HG02759 (cell line): ENCODE results near the gene ACCS.

ENCODE experiments used
- ATAC-seq: cut with Tn5 transposase; IDR thresholded peaks from one replicate; pipeline ENCODE4 v1.9.1; 2021; ENCODE audit warnings: mild to moderate bottlenecking, moderate library complexity; ENCODE audit not compliant: unreplicated experiment

ACCS gene

DNA sequence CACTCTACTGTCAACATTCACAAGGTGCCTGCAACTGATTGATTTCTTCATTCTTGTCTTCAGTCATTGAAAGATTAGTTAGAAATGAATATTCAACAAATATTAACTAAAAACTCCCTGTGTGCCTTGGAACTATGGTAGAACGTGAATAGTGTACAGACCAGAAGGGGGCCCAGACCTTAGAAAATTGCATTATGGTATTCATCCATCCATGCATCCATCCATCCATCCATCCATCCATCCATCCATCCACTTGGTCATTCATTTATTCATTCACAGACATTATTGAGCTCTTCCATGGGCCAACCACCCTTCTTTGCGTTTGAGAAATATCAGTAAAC, 28.4 kb upstream of the ACCS start:
- ATAC-seq: no peak

DNA sequence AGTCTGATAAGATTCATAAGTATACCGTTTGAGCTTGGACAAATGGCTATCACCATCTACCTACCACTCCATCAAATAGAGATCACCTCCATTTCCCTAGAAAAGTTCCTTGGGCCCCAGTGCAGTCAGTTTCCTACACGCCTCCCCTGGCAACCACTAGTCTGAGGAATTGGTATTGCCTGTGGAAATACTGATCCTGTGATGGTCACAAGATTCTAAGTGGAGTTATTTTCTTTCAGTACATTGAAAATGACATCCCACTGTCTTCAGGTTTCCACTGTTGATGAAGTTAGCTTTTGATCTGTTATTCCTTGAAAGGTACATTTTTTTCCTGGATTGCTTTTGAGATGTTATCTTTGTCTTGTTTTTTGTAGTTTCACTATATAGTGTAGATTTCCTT, 22.9 kb upstream of the ACCS start:
- ATAC-seq: no peak

DNA sequence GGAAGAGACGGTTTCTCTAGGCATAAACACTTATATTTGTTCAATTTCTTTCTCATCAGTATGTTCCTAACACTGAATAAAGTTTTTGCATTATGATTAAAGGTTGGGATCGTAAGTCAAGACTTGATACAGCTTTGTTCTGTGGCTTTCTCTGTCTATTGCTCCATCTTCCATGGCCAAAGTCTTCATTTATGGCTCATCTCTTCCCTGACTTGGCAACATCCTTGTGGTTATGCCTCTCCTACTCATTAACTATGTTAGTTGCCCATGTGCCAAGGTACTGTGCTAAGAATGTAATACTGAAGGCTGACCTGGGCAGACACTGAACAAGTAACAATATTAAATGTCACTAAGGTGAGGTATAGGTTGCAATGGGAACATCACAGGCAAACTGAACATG, 19.9 kb upstream of the ACCS start:
- ATAC-seq: no peak

DNA sequence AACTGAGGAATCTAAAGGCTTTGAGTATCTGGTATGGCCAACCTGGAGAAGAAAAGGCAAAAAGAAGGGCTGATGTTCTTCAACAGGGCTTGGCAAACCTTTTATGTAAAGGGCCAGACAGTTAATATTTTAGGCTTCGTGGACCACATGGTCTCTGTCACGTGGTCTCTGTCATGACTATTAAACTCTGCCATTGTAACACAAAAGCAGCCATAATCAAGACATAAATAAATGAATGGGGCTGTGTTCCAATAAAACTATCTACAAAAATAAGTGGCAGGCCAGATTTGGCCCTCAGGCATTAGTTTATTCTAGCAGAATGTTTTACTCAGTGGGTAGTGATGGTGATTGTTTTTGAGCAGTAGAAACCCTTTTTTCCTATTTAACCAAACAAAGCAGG, 18.8 kb upstream of the ACCS start:
- ATAC-seq: no peak

DNA sequence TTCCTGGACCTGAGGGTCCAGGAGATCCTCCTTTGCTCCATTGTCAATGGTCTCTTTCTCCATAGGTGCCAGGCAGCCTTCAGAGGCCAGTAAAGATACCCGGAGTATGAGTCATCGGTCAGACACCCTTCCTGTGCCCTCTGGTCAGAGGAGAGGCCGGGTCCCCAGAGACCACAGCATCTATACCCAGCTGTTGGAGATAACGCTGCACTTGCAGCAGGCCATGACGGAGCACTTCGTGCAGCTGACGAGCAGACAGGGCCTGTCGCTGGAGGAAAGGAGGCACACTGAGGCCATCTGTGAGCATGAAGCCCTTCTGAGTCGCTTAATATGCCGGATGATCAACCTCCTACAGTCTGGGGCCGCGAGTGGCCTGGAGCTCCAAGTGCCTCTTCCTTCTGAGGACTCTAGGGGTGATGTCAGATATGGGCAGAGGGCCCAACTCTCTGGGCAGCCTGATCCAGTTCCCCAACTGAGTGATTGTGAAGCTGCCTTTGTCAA, 18.1 kb upstream of the ACCS start, which contains the start of gene ACCSL:
ACCSL (plus strand) TSS at position 51 of the 501 bp plus-strand sequence; CDS start at position 107, 56 bp downstream.
- no peak for ATAC-seq

DNA sequence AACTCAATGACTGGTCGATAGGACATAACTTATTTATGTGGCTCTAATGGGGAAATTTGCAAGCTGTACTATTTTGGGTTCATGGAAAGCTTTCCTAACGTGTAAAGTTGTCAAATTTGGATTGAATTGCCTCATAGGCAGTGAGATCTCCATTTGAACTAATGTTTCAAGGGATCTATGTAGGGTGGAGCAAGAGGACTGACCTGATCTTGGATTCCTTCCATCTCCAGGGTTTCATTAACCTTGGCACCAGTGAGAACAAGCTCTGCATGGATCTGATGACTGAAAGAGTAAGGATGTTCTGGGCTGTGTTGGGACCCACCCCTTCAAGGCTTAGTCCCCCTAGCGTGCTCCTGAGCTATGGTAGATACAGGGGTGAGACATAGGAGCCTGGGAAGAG, 16.2 kb upstream of the ACCS start:
- ATAC-seq: no peak

DNA sequence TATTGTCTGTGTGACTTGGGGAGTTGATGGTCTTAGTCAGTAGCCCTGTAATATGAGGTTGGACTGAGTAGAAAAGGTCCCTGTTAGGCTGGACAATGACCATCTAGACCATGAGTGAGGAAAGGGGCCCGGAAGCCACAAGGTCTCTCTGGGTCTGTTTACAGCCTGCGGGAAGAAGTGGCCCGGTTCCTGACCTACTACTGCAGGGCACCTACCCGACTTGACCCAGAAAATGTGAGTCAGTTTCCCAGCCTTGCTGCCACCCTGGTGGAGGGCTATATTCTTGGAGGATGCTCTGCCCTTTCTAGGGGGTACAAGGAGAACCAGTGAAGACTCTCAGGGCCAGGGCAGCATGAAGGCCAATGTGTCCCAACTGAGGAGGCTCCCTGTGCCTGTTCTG, 14.9 kb upstream of the ACCS start:
- no peak for ATAC-seq

DNA sequence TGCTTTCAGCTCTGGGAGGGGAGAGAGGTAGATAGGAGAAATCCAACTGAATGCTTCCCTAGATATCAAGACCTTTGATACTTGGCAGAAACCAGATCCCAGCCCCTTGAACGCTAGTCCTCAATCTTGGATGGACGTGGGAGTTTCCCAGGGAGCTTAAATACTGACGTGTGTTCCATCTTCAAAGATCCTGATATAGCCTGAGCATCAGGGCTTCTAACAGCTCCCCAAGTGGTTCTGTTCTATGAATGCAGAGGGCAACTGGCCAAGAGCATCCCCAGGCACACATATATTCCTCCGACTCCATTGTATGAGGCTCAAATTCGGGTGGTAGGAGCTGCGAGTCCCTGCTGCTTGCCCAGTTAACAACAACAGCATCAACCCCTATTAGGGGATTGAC, 8.7 kb upstream of the ACCS start:
- no peak for ATAC-seq

DNA sequence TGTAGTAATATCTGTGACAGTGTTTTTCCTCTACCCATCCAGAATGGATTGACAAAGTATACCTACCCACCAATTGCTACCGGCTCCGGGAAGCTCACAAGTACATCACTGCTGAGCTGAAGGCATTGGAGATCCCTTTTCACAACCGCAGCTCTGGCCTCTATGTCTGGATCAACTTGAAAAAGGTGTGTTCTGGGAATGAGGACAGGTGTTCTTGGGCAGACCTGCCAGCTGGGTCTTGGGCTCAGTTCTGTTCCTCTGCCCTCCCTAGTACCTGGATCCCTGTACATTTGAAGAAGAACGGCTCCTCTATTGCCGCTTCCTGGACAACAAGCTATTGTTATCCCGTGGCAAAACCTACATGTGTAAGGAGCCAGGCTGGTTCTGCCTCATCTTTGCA, 7.8 kb upstream of the ACCS start:
- ATAC-seq: no peak

DNA sequence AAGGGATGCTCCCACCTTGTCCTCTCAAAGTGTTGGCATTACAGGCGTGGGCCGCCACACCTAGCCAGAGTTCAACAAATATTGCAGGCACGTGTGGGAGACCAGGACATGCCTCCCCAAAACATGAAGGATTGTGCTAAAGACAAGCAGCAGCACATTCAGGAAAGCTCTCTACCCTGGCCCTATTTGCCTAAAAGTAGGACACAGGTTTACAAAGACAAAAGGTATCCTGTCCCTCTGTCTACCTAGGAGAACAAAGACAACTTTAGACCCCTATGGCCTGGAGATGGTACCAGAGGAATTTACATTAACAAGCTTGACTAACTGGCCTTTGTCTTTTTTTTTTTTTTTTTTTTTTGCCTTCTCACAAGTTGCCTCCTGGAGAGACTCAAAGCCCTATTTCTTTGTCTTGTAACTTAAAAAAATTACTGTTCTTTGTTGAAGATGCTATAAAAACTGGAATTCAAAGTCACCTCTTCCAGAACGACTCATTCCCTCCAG, 859 bp upstream of the ACCS start:
- no peak for ATAC-seq

DNA sequence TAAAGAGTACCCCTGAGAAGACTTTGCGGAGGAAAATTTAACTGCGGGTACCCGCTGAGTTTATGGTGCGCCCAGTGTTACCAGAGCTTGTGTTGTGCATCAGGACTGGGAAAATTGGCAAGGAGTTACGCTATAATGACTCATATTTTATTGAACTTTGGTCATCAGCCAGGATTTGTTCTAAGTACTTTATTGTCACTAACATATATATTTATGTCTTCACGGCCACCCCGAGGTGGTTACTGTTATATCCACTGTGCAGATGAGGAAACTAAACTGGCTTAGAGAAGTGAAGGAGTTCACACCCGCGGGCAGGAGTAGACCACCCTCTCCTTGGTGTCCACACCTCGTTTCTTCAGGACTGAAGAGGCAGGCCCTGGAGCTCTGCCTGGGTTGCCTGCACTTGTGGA, 667 bp downstream of the ACCS start:
- ATAC-seq: no peak

DNA sequence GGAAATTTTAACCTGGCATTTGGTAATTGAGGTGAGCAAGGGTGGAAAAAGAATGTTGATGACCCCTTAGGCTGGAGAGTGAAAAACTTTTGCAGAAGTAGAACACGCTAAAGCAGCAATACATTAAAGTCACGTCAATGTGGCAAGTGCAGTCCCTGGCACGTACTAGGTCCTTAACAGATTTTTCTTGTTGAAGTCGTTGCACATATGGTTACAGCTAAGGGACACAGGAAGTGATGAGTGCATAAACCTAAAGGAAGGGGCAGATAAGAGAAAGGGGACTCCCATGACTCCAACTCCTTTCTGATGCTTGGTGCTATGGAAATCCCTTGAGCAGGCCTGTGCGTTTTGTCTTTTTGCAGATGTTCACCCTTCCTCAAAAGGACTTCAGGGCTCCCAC, 1.2 kb downstream of the ACCS start:
- ATAC-seq: no peak

DNA sequence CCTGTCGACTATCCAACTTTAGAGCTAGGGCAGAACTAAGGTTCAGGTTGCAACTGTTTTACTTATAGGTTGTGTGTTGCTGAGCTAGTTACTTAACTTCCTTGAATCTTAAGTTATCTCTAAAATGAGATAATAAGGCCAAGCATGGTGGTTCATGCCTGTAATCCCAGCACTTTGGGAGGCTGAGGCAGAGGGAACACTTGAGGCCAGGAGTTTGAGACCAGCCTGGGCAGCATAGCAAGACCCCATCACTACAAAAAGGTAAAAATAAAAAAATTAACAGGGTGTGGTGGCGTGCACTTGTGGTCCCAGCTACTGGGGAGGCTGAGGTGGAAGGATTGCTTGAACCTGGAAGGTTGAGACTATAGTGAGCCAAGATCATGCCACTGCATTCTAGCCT, 2.1 kb downstream of the ACCS start:
- ATAC-seq: no peak

DNA sequence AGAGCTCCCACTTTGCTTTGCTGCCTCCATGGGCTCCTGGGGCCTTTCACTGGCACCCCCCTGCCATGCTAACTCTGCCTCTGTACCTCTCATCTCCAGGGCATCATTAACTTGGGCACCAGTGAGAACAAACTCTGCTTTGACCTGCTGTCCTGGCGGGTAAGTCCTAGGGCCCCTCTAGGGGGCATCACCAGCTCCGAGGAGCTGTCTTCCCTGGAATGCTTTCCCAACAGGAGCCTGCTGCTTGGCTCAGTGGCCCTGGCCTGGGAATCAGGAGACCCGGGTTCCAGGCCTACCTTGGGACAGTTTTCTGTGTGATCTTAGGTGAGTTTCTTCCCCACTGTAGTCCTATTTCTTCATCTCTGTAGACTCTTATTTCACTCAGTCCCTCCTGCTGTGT, 5.1 kb downstream of the ACCS start:
- ATAC-seq: no peak

DNA sequence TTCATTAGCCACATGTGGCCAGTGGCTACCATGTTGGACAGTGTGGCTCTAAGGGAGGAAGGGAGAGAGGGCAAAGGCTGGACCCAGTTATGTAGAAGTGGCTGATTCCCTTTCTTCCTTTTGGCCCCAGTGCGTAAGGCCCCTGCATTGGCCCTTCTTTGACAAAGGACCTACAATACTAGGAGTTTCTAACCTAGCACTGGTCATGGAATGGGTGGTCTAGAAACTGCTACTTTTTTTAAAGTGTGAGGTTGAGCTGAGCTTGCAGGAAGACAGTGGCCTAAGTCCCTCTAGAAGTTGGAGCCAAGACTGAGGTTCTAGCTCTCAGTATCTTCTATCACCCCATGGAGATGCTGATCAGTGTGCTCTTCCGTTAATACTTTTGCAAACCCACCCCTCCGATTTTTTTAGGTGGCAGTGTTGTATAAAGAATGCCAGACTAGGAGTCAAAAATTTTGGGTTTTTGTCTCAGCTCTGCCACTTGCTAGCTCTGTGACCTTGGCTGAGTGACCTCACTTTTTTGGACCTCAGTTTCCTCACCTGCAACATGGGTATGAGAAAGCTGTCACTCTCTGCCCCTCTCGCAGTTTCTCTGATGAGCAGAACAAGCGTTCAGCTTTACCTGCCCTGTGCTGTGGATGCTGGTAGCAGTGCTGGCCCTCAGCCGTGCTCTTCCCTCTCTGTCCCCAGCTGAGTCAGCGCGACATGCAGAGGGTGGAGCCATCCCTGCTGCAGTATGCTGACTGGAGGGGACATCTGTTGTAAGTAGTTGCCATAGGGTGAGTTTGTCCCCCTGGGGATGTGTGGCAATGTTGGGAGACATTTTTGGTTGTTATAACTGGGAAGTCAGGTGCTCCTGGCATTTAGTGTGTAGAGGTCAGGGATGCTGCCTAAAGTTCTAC, 6.9 kb downstream of the ACCS start:
- ATAC-seq: no peak

DNA sequence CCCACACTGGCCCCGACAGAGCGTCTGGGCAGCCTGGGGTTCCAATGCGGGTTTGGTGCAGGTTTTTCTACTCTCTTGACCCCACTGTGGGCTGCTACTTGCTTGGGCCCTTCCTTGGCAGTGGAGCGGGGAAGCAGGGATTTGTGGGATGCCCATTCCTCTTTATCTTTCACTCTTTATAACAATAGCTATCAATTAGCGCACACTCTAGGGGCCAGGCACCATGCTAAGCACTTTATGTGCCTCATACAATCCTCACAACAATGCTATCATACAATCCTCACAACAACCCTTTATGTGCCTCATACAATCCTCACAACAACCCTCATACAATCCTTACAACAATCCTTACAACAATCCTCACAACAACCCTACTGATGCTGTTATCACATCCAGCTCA, 12.7 kb downstream of the ACCS start:
- ATAC-seq: no peak

DNA sequence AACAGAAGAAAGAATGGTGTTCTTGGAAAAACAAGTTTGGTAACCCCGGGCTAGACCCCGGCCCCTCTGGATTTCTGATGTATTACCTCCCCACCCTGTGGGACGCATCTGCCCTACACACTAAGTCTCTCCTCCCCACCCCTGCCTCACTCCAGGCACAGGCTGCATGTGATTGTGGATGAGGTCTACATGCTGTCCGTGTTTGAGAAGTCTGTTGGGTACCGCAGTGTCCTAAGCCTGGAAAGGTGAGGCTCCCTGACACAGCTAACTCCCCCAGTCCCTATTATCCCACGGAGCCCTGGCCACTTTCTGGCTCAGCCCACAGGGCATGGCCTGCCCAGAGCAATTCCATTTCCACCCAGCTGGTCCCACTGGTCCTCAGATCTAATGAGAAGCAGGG, 13.3 kb downstream of the ACCS start:
- ATAC-seq: no peak

DNA sequence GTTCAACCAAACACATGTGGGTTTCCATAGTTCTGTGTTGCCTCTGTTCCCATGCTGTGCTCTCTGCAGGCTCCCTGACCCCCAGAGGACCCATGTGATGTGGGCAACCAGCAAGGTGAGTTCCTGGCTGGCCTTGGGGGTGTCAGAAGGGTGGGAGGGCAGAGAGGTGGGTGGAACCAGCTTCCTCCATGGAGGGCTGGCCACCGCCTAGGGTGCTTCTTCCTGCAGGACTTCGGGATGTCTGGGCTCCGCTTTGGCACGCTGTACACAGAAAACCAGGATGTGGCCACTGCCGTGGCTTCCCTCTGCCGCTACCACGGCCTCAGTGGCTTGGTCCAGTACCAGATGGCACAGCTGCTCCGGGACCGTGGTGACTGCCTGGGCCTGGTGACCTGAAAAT, 14.9 kb downstream of the ACCS start:
- no peak for ATAC-seq

DNA sequence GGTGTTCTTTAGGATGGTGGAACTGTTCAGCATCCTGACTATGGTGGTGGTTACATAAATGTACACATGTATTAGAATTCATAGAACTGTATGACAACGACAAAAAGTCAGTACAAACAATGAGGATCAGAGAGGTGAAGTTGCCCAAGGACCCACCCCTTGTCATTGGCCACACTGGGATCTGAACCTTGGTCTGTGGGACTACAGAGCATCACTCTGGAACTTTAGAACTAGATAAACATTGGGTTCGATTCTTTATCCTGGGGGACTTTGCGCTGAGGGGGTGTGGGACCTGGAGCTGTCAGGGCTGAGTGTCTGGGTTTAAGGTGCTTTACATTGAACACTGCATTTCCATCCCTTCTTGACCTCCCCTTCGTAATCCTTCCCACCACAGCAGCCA, 16.6 kb downstream of the ACCS start:
- ATAC-seq: no peak

DNA sequence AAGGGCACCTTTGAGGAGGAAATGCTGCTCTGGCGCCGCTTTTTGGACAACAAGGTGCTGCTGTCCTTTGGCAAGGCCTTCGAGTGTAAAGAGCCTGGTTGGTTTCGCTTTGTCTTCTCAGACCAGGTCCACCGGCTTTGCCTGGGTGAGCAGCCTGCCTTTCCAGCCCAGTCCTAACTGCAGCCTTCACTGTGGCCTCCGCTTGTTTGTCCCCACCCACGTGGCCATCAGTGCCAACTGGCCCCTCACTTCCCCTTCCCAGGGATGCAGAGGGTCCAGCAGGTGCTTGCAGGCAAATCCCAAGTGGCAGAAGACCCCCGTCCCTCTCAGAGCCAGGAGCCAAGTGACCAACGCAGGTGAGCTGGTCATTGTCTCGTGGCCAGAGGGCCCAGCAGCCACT, 17.4 kb downstream of the ACCS start:
- no peak for ATAC-seq

DNA sequence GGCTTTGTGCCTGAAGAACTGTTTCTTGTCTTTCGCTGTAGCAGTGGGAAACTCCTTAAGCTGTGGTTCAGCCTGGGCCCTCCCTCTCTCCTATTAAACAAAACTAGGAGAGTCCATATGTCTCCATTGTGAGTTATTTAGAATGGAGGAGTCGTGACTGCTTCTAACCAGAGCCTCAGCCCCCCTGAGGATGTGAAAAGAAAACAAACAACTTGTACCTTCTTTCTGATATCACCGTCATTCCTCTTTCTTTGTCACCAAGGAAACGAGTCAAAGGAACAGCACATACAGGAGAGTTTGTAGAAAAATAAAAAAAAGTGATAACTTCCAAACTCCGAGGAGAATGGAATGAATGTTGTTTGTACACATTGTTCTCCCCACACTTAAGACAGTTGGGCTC, 17.8 kb downstream of the ACCS start:
- ATAC-seq: no peak

DNA sequence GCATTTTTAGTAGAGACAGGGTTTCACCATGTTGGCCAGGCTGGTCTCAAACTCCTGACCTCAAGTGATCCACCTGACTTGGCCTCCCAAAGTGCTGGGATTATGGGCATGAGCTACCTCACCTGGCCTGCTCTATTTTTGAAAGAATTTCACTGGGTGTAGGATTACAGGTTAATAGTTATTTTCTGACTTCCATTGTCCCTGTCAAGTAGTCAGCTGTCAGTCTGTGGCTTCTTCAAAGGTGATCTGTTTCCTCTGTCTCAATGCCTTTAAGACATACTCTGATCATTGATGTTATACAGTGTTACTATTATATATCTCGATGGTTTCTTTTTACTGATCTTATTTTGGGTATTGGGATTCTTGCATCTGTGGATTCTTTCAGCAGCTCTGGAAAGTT, 19.3 kb downstream of the ACCS start:
- no peak for ATAC-seq

DNA sequence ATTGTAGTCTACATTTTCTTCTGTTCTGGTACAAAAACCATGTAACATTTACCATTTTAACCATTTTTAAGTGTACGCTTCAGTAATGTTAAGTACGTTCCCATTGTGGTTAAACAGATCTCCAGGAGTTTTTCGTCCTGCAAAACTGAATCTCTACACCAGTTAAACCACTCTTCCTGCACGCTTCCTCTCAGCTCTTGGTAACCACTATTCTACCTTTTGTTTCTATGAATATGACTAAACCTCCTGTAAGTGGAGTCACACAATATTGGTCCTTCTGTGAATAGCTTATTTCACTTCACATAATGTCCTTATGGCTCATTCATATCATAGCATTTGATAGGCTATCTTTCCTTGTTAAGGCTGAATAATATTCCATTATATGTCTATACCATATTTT, 22.3 kb downstream of the ACCS start:
- ATAC-seq: no peak
